Neural progenitor cell (in vitro differentiated cells): ENCODE measurements around the gene FCGBP.

Experiments
- EZH2 ChIP-seq: fragments of 200-600 bp; sonication (generic); IDR thresholded peaks from 2 replicates; pipeline ENCODE4 v1.6.1; 2017; ENCODE audit warnings: antibody characterized with exemption, mild to moderate bottlenecking, moderate library complexity
- EZH2phosphoT487 ChIP-seq: fragments of 200-600 bp; sonication (generic); IDR thresholded peaks from 2 replicates; pipeline ENCODE4 v1.6.1; 2017; ENCODE audit warnings: antibody characterized with exemption
- TF ChIP-seq, protein P1 (sequence below): fragments of 200-600 bp; sonication (generic); IDR thresholded peaks from 2 replicates; pipeline ENCODE4 v1.5.1; 2017; ENCODE audit warnings: antibody characterized with exemption, mild to moderate bottlenecking

GRCh38 chr19:39915848-39916215, 18.6 kb downstream of the FCGBP start:
- TF ChIP-seq, protein P1, sequence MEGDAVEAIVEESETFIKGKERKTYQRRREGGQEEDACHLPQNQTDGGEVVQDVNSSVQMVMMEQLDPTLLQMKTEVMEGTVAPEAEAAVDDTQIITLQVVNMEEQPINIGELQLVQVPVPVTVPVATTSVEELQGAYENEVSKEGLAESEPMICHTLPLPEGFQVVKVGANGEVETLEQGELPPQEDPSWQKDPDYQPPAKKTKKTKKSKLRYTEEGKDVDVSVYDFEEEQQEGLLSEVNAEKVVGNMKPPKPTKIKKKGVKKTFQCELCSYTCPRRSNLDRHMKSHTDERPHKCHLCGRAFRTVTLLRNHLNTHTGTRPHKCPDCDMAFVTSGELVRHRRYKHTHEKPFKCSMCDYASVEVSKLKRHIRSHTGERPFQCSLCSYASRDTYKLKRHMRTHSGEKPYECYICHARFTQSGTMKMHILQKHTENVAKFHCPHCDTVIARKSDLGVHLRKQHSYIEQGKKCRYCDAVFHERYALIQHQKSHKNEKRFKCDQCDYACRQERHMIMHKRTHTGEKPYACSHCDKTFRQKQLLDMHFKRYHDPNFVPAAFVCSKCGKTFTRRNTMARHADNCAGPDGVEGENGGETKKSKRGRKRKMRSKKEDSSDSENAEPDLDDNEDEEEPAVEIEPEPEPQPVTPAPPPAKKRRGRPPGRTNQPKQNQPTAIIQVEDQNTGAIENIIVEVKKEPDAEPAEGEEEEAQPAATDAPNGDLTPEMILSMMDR: no peak
- TF ChIP-seq EZH2phosphoT487 (no peak), EZH2 (no peak)
